K562 (cell line): ENCODE data around the gene BDH1. TPM values are rescaled to one million over a fixed set of nuclear protein-coding genes. Genes with fewer than 3 reads are reported as not detected.
A peak's percentile ranks its signal among the peaks of the same experiment; 100 is the strongest.

Experiments used
- ATAC-seq: fragments of 200-7000 bp; cut with Tn5 transposase; 3 replicates; pipeline ENCODE4 v1.9.1; 2020; ENCODE audit warnings: moderate library complexity
- BruUV-seq: library from RNA; stranded (reverse); fragments of 400-500 nt; replicated peaks from 2 replicates; lab custom pipeline; 2021; lab: Mats Ljungman, UMichigan
- CTCF ChIA-PET: fragments of 300-600 bp; formaldehyde crosslinking; extraction: SDS; loops from one replicate; lab custom pipeline; 2021; ENCODE audit warnings: low intra/inter-chr PET ratio; lab: Yijun Ruan, JAX
- POLR2A ChIA-PET: fragments of 300-600, 350-650 bp; sonication (Branson Sonifier 250); formaldehyde crosslinking; extraction: SDS; loops from one replicate; lab custom pipeline; 2021; ENCODE audit warnings: antibody characterized with exemption, inconsistent platforms; lab: Yijun Ruan, JAX
- DNase-seq, 4 experiments: peaks; one replicate each; pipeline versions ENCODE4 v3.0.0 to v3.0.0-alpha.2; 2011 to 2018; ENCODE audit warnings: low spot score in 3 of 4, mixed read lengths in 3 of 4; ENCODE audit errors: extremely low read depth in 1 of 4
- FAIRE-seq: peaks from 2 replicates; lab custom pipeline; 2011; peaks lifted over from hg19 to GRCh38; lab: Jason Lieb, UNC
- H2AFZ ChIP-seq: 2 replicates; pipeline ENCODE4 v1.6.0; 2011; ENCODE audit warnings: low read depth, low read length, control low read depth, inconsistent platforms
- H3K27ac ChIP-seq: fragments of 200-600 bp; 3 replicates; pipeline ENCODE4 v1.8.0; 2011; ENCODE audit warnings: low read depth, mild to moderate bottlenecking, control low read depth, inconsistent platforms, low read length, moderate library complexity, mixed read lengths; ENCODE audit errors: extremely low read depth
- H3K27me3 ChIP-seq, 2 experiments: fragments of 300-600 bp in 1 of 2; 2 replicates in 1 of 2; 3 replicates in 1 of 2; pipeline versions ENCODE4 v1.6.0 to v1.8.0; 2011; ENCODE audit warnings: inconsistent platforms in 2 of 2, low read length in 2 of 2, mild to moderate bottlenecking in 1 of 2, mixed read lengths in 1 of 2, moderate library complexity in 1 of 2; ENCODE audit not compliant: control insufficient read depth in 2 of 2, insufficient read depth in 2 of 2
- H3K36me3 ChIP-seq: fragments of 300-600 bp; 3 replicates; pipeline ENCODE4 v1.8.0; 2011; ENCODE audit warnings: mild to moderate bottlenecking, low read length, inconsistent platforms; ENCODE audit not compliant: control insufficient read depth, insufficient read depth
- H3K4me1 ChIP-seq, 2 experiments: fragments of 200-600 bp in 1 of 2; replicated peaks in 1 of 2; 2 replicates in 1 of 2; 3 replicates in 1 of 2; pipeline versions ENCODE4 v1.5.1 to v1.8.0; 2011; ENCODE audit warnings: inconsistent platforms in 2 of 2, low read length in 2 of 2, mild to moderate bottlenecking in 1 of 2, mixed read lengths in 1 of 2, moderate library complexity in 1 of 2; ENCODE audit not compliant: control insufficient read depth in 2 of 2, insufficient read depth in 2 of 2
- H3K4me2 ChIP-seq: 2 replicates; pipeline ENCODE4 v1.6.1; 2011; ENCODE audit warnings: low read length, control low read depth, inconsistent platforms, mixed read lengths; ENCODE audit not compliant: insufficient read depth
- H3K4me3 ChIP-seq: fragments of 200-600 bp; sonication (generic), shearing (Covaris generic); 2 replicates; pipeline ENCODE4 v1.5.1; 2016; ENCODE audit warnings: control low read depth, inconsistent platforms
- H3K79me2 ChIP-seq: fragments of 200-600 bp; 3 replicates; pipeline ENCODE4 v1.8.0; 2011; ENCODE audit warnings: low read length, inconsistent platforms; ENCODE audit not compliant: control insufficient read depth, insufficient read depth
- H3K9ac ChIP-seq, 2 experiments: 2 replicates each; pipeline versions ENCODE4 v1.6.0 to v1.6.1; 2011; ENCODE audit warnings: low read depth in 2 of 2, low read length in 2 of 2, control low read depth in 1 of 2, inconsistent platforms in 1 of 2, mild to moderate bottlenecking in 1 of 2, mixed read lengths in 1 of 2; ENCODE audit not compliant: insufficient read depth in 1 of 2
- H3K9me1 ChIP-seq: one replicate; pipeline ENCODE4 v1.6.0; 2011; ENCODE audit warnings: inconsistent platforms, mild to moderate bottlenecking, low read length, moderate library complexity; ENCODE audit not compliant: control insufficient read depth, insufficient read depth
- H3K9me3 ChIP-seq: replicated peaks from 2 replicates; pipeline ENCODE4 v1.5.1; 2011; ENCODE audit warnings: low read depth, low read length, inconsistent platforms; ENCODE audit not compliant: control insufficient read depth, insufficient read depth
- H4K20me1 ChIP-seq: replicated peaks from 2 replicates; pipeline ENCODE4 v1.6.1; 2011; ENCODE audit warnings: low read length, inconsistent platforms, mixed read lengths; ENCODE audit not compliant: control insufficient read depth, insufficient read depth
- BRD4 ChIP-seq: fragments of 200-600 bp; sonication (generic); IDR thresholded peaks from 2 replicates; pipeline ENCODE4 v1.6.1; 2017; ENCODE audit warnings: inconsistent platforms
- C11orf30 ChIP-seq: fragments of 450-650 bp; IDR thresholded peaks from 2 replicates; pipeline ENCODE4 v1.6.1; 2016; ENCODE audit warnings: low read depth, mild to moderate bottlenecking
- CC2D1A ChIP-seq: fragments of 450-650 bp; IDR thresholded peaks from 2 replicates; pipeline ENCODE4 v1.6.1; 2017; ENCODE audit warnings: mild to moderate bottlenecking
- CTBP1 ChIP-seq: fragments of 450-650 bp; IDR thresholded peaks from 2 replicates; pipeline ENCODE4 v1.6.1; 2016; ENCODE audit warnings: borderline replicate concordance
- E2F3 ChIP-seq: fragments of 250-450 bp; sonication (Bioruptor Pico); IDR thresholded peaks from 2 replicates; pipeline ENCODE4 v1.4.0; 2020; ENCODE audit warnings: mild to moderate bottlenecking
- HOXB6 ChIP-seq: fragments of 250-450 bp; sonication (Bioruptor Pico); IDR thresholded peaks from 2 replicates; pipeline ENCODE4 v1.5.1; 2022; ENCODE audit warnings: mild to moderate bottlenecking, borderline replicate concordance
- KAT2B ChIP-seq: IDR thresholded peaks from one replicate; pipeline ENCODE4 v1.6.1; 2012; ENCODE audit warnings: low read depth, mild to moderate bottlenecking, control low read depth, inconsistent platforms, low read length, moderate library complexity
- OTX1 ChIP-seq: fragments of 450-650 bp; formaldehyde crosslinking; IDR thresholded peaks from 2 replicates; pipeline ENCODE4 v1.4.0; 2022; ENCODE audit warnings: mild to moderate bottlenecking
- POU5F1 ChIP-seq: fragments of 150-350 bp; IDR thresholded peaks from 2 replicates; pipeline ENCODE4 v1.6.1; 2014; ENCODE audit warnings: borderline replicate concordance, low read length, low read depth, mild to moderate bottlenecking; ENCODE audit not compliant: partially characterized antibody
- SP1 ChIP-seq: sonication (generic); formaldehyde crosslinking; IDR thresholded peaks from 2 replicates; pipeline ENCODE4 v1.8.1; 2022; ENCODE audit warnings: mild to moderate bottlenecking, missing genetic modification reagents
- SREBF2 ChIP-seq: sonication (generic); formaldehyde crosslinking; IDR thresholded peaks from 2 replicates; pipeline ENCODE4 v1.4.0; 2020; ENCODE audit warnings: mild to moderate bottlenecking, missing genetic modification reagents
- TCF7L2 ChIP-seq: fragments of 150-350 bp; IDR thresholded peaks from 2 replicates; pipeline ENCODE4 v1.6.1; 2016; ENCODE audit warnings: low read depth, mild to moderate bottlenecking, low read length, moderate library complexity
- TRIM28 ChIP-seq: fragments of 450-650 bp; IDR thresholded peaks from 2 replicates; pipeline ENCODE4 v1.6.1; 2017
- ZBTB17 ChIP-seq: fragments of 450-650 bp; formaldehyde crosslinking; IDR thresholded peaks from 2 replicates; pipeline ENCODE4 v1.4.0; 2020; ENCODE audit warnings: mild to moderate bottlenecking
- ZNF316 ChIP-seq: fragments of 450-650 bp; IDR thresholded peaks from 2 replicates; pipeline ENCODE4 v1.6.1; 2016
- ZNF41 ChIP-seq: fragments of 250-450 bp; sonication (Bioruptor Pico); conservative IDR thresholded peaks from 2 replicates; pipeline ENCODE4 v1.4.0; 2020; ENCODE audit warnings: mild to moderate bottlenecking
- WGBS: fragments of 100-300 bp; shearing (Covaris generic); methylation state at CpG from one replicate; pipeline ENCODE4 v1.1.6; 2016; ENCODE audit warnings: low coverage, mixed read lengths; ENCODE audit not compliant: insufficient coverage; ENCODE audit errors: missing lambda C conversion rate; 5-methylcytosine and 5-hydroxymethylcytosine counted together
- in situ Hi-C: fragments of 300-500 bp; cut with MboI; formaldehyde crosslinking; loops from 4 replicates; pipeline ENCODE4 v1.15.0; 2018; ENCODE audit warnings: inconsistent platforms, mixed read lengths
- intact Hi-C: fragments of 100-400 bp; cut with micrococcal nuclease; formaldehyde crosslinking; loops from 2 replicates; pipeline ENCODE4 v1.14.2; 2022
- polyA plus RNA-seq, 8 experiments: library from polyadenylated mRNA; depleted of rRNA in 4 of 8; stranded (reverse) in 5 of 8; unstranded in 3 of 8; fragments of >200 nt; fragmentation: Nextera tagmentation in 2 of 8; fragmentation: Illumina TruSeq in 1 of 8; extraction: Ambion mirVana in 2 of 8; extraction: Trizol in 1 of 8; gene quantifications; 2 replicates each; pipeline versions ENCODE4 v1.2.1 to v1.2.3, GENCODE V29; 2011 to 2014; ENCODE audit warnings: inconsistent platforms in 1 of 8, missing spikeins in 1 of 8
- total RNA-seq, 7 experiments: library from RNA; depleted of rRNA in 6 of 7; stranded (reverse); fragments of >200 nt in 6 of 7; fragmentation: Illumina TruSeq in 2 of 7; extraction: Trizol in 2 of 7; gene quantifications; 2 replicates each; pipeline versions ENCODE4 v1.2.1 to v1.2.3, GENCODE V29; 2011 to 2021; ENCODE audit warnings: low replicate concordance in 1 of 7

BDH1 gene
- total and polyA plus RNA-seq, 9 of the 15 experiments (the other 6 are each of a cell fraction or from before 2014, with no cell fraction given), result 0.07 to 0.89 (median 0.12) TPM; not detected in 3

GRCh38 chr3:197562398-197563251 is 6.9 kb upstream of the BDH1 start:
- WGBS, result 19% methylated on average over 6 of the region's 6 CpGs
- TF ChIP-seq SREBF2 (CRISPR knock-in tag) (no peak), ZNF316 (peak; percentile 56), TCF7L2 (no peak), E2F3 (CRISPR knock-in tag) (no peak), KAT2B (no peak), CTBP1 (no peak), HOXB6 (CRISPR knock-in tag) (no peak), CC2D1A (no peak), BRD4 (no peak), POU5F1 (no peak), SP1 (CRISPR knock-in tag) (no peak), ZNF41 (CRISPR knock-in tag) (no peak), TRIM28 (no peak), ZBTB17 (CRISPR knock-in tag) (no peak), OTX1 (CRISPR knock-in tag) (no peak), C11orf30 (peak; percentile 42; the same call in 1 of the 2 replicates)
- Histone ChIP-seq H3K27ac (no peak overlapping the region), H3K9me1 (no peaks in the 10 kb centered on the region), H3K27me3 (no peaks in the 10 kb centered on the region; a peak in 1 of 5 replicates), H4K20me1 (no peaks in the 10 kb centered on the region), H2AFZ (peak overlapping the region; percentile 20; the same call in 1 of the 2 replicates), H3K4me2 (no peak overlapping the region), H3K9me3 (no peaks in the 10 kb centered on the region), H3K36me3 (no peaks in the 10 kb centered on the region), H3K4me3 (no peak overlapping the region), H3K4me1 (no peaks in the 10 kb centered on the region; a peak in 1 of 5 replicates), H3K79me2 (no peaks in the 10 kb centered on the region), H3K9ac (no peak overlapping the region)
- POLR2A ChIA-PET, result interaction anchor here (1.3 kb wide), 1 partner anchor 9 kb away, joined by 3 read pairs; no protein-coding TSS in a partner anchor
- no peak for DNase-seq
- CTCF ChIA-PET, result no interaction called here
- in situ Hi-C loops (no loop called here), intact Hi-C loops (no loop called here)
- BruUV-seq, result no TSS peak
- FAIRE-seq, result no peak
- ATAC-seq, result no peak
